GM12874 (cell line): ENCODE measurements around the gene SLCO2B1.

ENCODE experiments used
- CTCF ChIP-seq: IDR thresholded peaks from 2 replicates; pipeline ENCODE4 v1.5.1; 2011; ENCODE audit warnings: low read depth, mild to moderate bottlenecking, control low read depth, low read length, moderate library complexity; ENCODE audit not compliant: insufficient read depth

The SLCO2B1 gene

GRCh38 chr11:75184757-75185425 lies 34.0 kb downstream of the SLCO2B1 start:
- TF ChIP-seq CTCF: no peak

DNA sequence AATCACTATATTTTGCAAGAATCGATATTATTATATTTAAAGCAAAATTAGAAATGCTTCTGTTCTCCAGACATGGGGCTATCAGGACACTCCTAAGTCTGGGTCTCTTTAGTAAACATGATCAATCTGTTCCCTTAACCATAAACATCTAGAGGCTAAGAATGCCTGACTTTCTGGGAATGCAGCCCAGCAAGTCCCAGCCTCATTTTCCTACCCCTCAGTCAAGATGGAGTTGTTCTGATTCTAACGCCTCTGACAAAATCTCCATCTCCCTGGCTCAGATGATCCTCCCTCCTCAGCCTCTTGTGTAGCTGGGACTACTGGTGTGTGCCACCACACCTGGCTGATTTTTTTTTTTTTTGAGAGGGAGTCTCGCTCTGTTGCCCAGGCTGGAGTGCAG lies 35.0 kb downstream of the SLCO2B1 start:
- no peak for TF ChIP-seq CTCF

GRCh38 chr11:75186999-75187398 lies 36.1 kb downstream of the SLCO2B1 start:
- no peak for TF ChIP-seq CTCF

DNA sequence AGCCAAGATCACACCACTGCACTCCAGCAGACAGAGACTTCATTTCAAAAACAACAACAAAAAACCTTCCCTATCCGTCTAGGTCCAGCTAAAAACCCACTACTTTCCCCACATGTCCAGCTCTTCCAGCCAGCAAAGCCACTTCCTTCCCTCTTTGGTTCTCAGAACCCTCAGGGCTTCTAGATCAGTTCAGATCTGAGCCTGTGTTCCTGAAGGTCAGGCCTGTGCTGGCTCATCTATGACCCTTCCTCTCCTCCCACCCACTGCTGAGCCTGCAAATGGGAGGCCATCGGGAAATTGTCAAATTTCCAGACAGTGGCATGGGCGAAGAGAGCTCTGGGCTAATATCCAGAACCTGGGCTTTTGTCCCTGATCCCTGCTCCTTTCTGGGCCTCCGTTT lies 37.8 kb downstream of the SLCO2B1 start:
- no peak for TF ChIP-seq CTCF

GRCh38 chr11:75189108-75189507 lies 38.2 kb downstream of the SLCO2B1 start:
- TF ChIP-seq CTCF: no peak

DNA sequence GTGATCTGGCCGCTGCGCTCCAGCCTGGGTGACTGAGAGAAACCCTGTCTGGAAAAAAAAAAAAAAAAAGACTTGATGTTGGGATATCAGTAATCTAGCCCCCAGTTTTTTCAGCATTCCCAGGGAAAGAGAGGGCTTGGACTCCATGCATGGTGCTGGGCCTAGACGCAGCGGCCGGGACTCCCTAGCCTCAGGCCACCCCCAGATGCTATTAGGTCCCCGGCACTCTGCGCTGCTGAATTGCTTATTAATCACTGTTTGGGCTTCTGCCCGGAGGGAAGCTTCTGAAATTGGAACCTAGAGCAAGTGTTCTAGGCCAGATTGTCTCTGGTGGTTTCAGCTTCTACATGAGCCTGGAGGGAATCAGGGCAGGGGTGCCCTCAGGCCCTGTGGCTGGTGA lies 39.0 kb downstream of the SLCO2B1 start:
- no peak for TF ChIP-seq CTCF

DNA sequence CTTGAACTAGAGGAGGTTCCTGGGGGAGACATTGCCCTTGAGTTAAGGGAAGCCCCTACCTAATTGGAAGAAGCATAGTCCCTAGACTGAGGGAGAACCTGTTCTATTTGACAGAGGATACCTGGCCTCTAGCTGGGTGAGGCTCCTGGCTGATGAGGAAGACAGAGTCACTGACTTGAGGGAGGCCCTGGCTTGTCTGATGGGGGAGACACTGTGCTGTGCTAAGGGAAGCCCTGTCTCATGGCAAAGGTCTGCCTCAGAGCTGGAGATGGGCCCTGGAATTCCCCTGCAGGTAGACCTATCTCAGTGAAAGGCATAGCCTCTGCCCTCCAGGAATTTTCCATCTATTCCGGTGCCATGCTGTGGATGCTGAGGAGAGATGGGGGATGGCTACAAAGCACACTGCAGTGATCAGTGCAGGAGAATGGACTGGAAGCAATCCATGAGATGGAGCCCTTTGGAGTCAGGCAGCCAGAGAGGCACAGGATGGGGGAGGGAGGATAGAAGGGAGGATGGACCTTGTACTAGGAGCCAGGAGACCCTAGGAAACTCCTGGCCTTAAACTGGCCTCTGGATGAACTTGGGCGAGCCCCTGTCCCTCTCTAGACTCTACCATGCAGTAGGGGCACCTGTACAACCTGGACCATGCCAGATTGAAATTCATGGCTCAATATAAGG lies 39.9 kb downstream of the SLCO2B1 start:
- TF ChIP-seq CTCF: no peak
